Karpas-422 (cell line): ENCODE data around the gene PXMP4. TPM values are rescaled to one million over a fixed set of nuclear protein-coding genes. Genes with fewer than 3 reads are reported as not detected.

Experiments used
- DNase-seq: peaks from one replicate; pipeline ENCODE4 v3.0.0-alpha.2; 2015
- H2AFZ ChIP-seq: fragments of 200-600 bp; sonication (generic); 2 replicates; pipeline ENCODE4 v1.6.1; 2014; ENCODE audit warnings: antibody characterized with exemption, low read length, mixed read lengths
- H3K27ac ChIP-seq: fragments of 200-600 bp; sonication (generic); 2 replicates; pipeline ENCODE4 v1.5.1; 2014; ENCODE audit warnings: mild to moderate bottlenecking, low read length, moderate library complexity
- H3K27me3 ChIP-seq: fragments of 200-600 bp; sonication (generic); 2 replicates; pipeline ENCODE4 v1.6.1; 2014; ENCODE audit warnings: low read length, mixed read lengths
- H3K36me3 ChIP-seq: fragments of 200-600 bp; sonication (generic); 2 replicates; pipeline ENCODE4 v1.6.1; 2014; ENCODE audit warnings: low read length, mixed read lengths; ENCODE audit not compliant: insufficient read depth
- H3K4me1 ChIP-seq: fragments of 200-600 bp; sonication (generic); 2 replicates; pipeline ENCODE4 v1.6.1; 2014; ENCODE audit warnings: mild to moderate bottlenecking, low read length, mixed read lengths
- H3K4me2 ChIP-seq: fragments of 200-600 bp; sonication (generic); 2 replicates; pipeline ENCODE4 v1.6.1; 2014; ENCODE audit warnings: low read length, low read depth, mild to moderate bottlenecking; ENCODE audit not compliant: poor library complexity, severe bottlenecking
- H3K4me3 ChIP-seq: fragments of 200-600 bp; sonication (generic); 2 replicates; pipeline ENCODE4 v1.5.1; 2014; ENCODE audit warnings: mild to moderate bottlenecking, antibody characterized with exemption, low read length, mixed read lengths
- H3K79me2 ChIP-seq: fragments of 200-600 bp; sonication (generic); 2 replicates; pipeline ENCODE4 v1.6.1; 2014; ENCODE audit warnings: mild to moderate bottlenecking, low read length, mixed read lengths
- H3K9ac ChIP-seq: fragments of 200-600 bp; sonication (generic); 2 replicates; pipeline ENCODE4 v1.6.0; 2014; ENCODE audit warnings: low read length
- H3K9me2 ChIP-seq: fragments of 200-600 bp; sonication (generic), shearing (Covaris generic); replicated peaks from 2 replicates; pipeline ENCODE4 v1.6.0; 2014; ENCODE audit warnings: mild to moderate bottlenecking, low read length, moderate library complexity; ENCODE audit not compliant: insufficient read depth
- H3K9me3 ChIP-seq: fragments of 300-700, 200-600 bp; sonication (generic); 2 replicates; pipeline ENCODE4 v1.6.1; 2014; ENCODE audit warnings: low read length, mixed read lengths
- H4K20me1 ChIP-seq: fragments of 200-600 bp; sonication (generic); 2 replicates; pipeline ENCODE4 v1.6.1; 2014; ENCODE audit warnings: mild to moderate bottlenecking, antibody characterized with exemption, low read length, low read depth; ENCODE audit not compliant: insufficient read depth
- total RNA-seq: library from RNA; depleted of rRNA; stranded (reverse); fragments of >200 nt; shearing (Covaris generic); gene quantifications from 2 replicates; pipeline ENCODE4 v1.2.3, GENCODE V29; 2014; ENCODE audit warnings: low replicate concordance

The PXMP4 gene
- total RNA-seq, 1 experiment from 2014 or later, result 4.7 TPM

- peaks cover 97% of the 10 kb centered on the region for H3K4me1 ChIP-seq
- no peaks in the 10 kb centered on the region for H3K9me2 ChIP-seq
- H3K79me2 ChIP-seq, result peaks cover 30% of the 10 kb centered on the region
- H3K4me2 ChIP-seq, result peak overlapping the region; percentile 64
- H3K9ac ChIP-seq, result peak overlapping the region; percentile 89
- no peaks in the 10 kb centered on the region for H3K27me3 ChIP-seq
- H3K4me3 ChIP-seq, result peak overlapping the region; percentile 67; the same call in 1 of the 2 replicates
- H3K27ac ChIP-seq, result peak overlapping the region; percentile 89
- no peak for DNase-seq
- H3K9me3 ChIP-seq, result no peaks in the 10 kb centered on the region
- H2AFZ ChIP-seq, result no peak overlapping the region
- H3K36me3 ChIP-seq, result peaks cover 16% of the 10 kb centered on the region; the same call in 1 of the 2 replicates
- no peaks in the 10 kb centered on the region for H4K20me1 ChIP-seq
Observed at GRCh38 chr20:33668466-33669155, 51.5 kb downstream of the PXMP4 start.

GRCh38 chr20:33667676-33668465 lies 52.2 kb downstream of the PXMP4 start:
- Histone ChIP-seq H3K4me3 (peak overlapping the region; percentile 67), H3K27ac (peak overlapping the region; percentile 89), H3K27me3 (no peaks in the 10 kb centered on the region), H3K9me3 (no peaks in the 10 kb centered on the region), H3K4me2 (peak overlapping the region; percentile 64), H3K36me3 (peaks cover 16% of the 10 kb centered on the region; the same call in 1 of the 2 replicates), H4K20me1 (no peaks in the 10 kb centered on the region), H3K4me1 (peaks cover 95% of the 10 kb centered on the region), H2AFZ (no peak overlapping the region), H3K9me2 (no peaks in the 10 kb centered on the region), H3K79me2 (peaks cover 27% of the 10 kb centered on the region), H3K9ac (peak overlapping the region; percentile 80)
- DNase-seq, result peak; percentile 84

- Histone ChIP-seq H4K20me1 (no peaks in the 10 kb centered on the region), H3K79me2 (peaks cover 25% of the 10 kb centered on the region), H3K4me1 (peaks cover 93% of the 10 kb centered on the region), H3K9me2 (no peaks in the 10 kb centered on the region), H3K27me3 (no peaks in the 10 kb centered on the region), H2AFZ (no peak overlapping the region), H3K27ac (peak overlapping the region; percentile 89), H3K4me3 (peak overlapping the region; percentile 67), H3K36me3 (peaks cover 15% of the 10 kb centered on the region; the same call in 1 of the 2 replicates), H3K4me2 (peak overlapping the region; percentile 64), H3K9me3 (no peaks in the 10 kb centered on the region), H3K9ac (peak overlapping the region; percentile 80)
- DNase-seq, result peak; percentile 75
Observed at GRCh38 chr20:33667245-33667675, 52.9 kb downstream of the PXMP4 start.

GRCh38 chr20:33666293-33667244 lies 53.5 kb downstream of the PXMP4 start, which contains the start of gene ACTL10:
Gene ACTL10, plus strand, starts transcription at chr20:33666943. Its CDS starts 555 bp downstream, at chr20:33667498.
- Histone ChIP-seq H3K36me3 (peaks cover 8% of the 10 kb centered on the region; the same call in 1 of the 2 replicates), H3K4me2 (peak within 1 kb of the TSS; percentile 64), H3K9me3 (no peaks in the 10 kb centered on the region), H3K27ac (peak within 1 kb of the TSS; percentile 89), H3K9me2 (no peaks in the 10 kb centered on the region), H3K27me3 (no peaks in the 10 kb centered on the region), H4K20me1 (no peaks in the 10 kb centered on the region), H3K4me3 (peak within 1 kb of the TSS; percentile 67), H3K4me1 (peaks cover 86% of the 10 kb centered on the region), H3K9ac (peak within 1 kb of the TSS; percentile 80), H3K79me2 (peaks cover 23% of the 10 kb centered on the region), H2AFZ (no peak within 1 kb of the TSS)
- peak; percentile 98 for DNase-seq

GRCh38 chr20:33664762-33665144 lies 55.4 kb downstream of the PXMP4 start:
- peak; percentile 73 for DNase-seq
- peak overlapping the region; percentile 99 for H3K9ac ChIP-seq

GRCh38 chr20:33664085-33664761 lies 55.9 kb downstream of the PXMP4 start:
- Histone ChIP-seq H3K27ac (peak overlapping the region; percentile 89), H3K27me3 (no peaks in the 10 kb centered on the region), H3K4me1 (peaks cover 63% of the 10 kb centered on the region), H3K9me2 (no peaks in the 10 kb centered on the region), H3K4me3 (peak overlapping the region; percentile 93), H3K9me3 (no peaks in the 10 kb centered on the region), H3K9ac (peak overlapping the region; percentile 99), H3K79me2 (peaks cover 18% of the 10 kb centered on the region), H4K20me1 (no peaks in the 10 kb centered on the region), H2AFZ (no peak overlapping the region), H3K4me2 (peak overlapping the region; percentile 100), H3K36me3 (no peaks in the 10 kb centered on the region)
- DNase-seq, result no peak

More at GRCh38 chr20:33664762-33665144, 55.4 kb downstream of the PXMP4 start:
- H3K4me3 ChIP-seq, result peak overlapping the region; percentile 93
- no peaks in the 10 kb centered on the region for H3K27me3 ChIP-seq
- no peaks in the 10 kb centered on the region for H4K20me1 ChIP-seq
- no peaks in the 10 kb centered on the region for H3K9me3 ChIP-seq
- no peaks in the 10 kb centered on the region for H3K9me2 ChIP-seq
- H3K27ac ChIP-seq, result peak overlapping the region; percentile 89
- H3K4me2 ChIP-seq, result peak overlapping the region; percentile 100
- peaks cover 18% of the 10 kb centered on the region for H3K79me2 ChIP-seq
- no peak overlapping the region for H2AFZ ChIP-seq
- no peaks in the 10 kb centered on the region for H3K36me3 ChIP-seq
- peaks cover 68% of the 10 kb centered on the region for H3K4me1 ChIP-seq
